HG02885 (cell line): ENCODE results near the gene CHMP2A.
"Not testable (repeated sequence)": the region's sequence is repeated elsewhere in the genome, so short reads cannot be mapped to it uniquely, and the experiment has no call there.

Experiments
- ATAC-seq: cut with Tn5 transposase; IDR thresholded peaks from one replicate; pipeline ENCODE4 v1.9.1; 2021; ENCODE audit warnings: mild to moderate bottlenecking; ENCODE audit not compliant: unreplicated experiment, poor library complexity

Gene CHMP2A

DNA sequence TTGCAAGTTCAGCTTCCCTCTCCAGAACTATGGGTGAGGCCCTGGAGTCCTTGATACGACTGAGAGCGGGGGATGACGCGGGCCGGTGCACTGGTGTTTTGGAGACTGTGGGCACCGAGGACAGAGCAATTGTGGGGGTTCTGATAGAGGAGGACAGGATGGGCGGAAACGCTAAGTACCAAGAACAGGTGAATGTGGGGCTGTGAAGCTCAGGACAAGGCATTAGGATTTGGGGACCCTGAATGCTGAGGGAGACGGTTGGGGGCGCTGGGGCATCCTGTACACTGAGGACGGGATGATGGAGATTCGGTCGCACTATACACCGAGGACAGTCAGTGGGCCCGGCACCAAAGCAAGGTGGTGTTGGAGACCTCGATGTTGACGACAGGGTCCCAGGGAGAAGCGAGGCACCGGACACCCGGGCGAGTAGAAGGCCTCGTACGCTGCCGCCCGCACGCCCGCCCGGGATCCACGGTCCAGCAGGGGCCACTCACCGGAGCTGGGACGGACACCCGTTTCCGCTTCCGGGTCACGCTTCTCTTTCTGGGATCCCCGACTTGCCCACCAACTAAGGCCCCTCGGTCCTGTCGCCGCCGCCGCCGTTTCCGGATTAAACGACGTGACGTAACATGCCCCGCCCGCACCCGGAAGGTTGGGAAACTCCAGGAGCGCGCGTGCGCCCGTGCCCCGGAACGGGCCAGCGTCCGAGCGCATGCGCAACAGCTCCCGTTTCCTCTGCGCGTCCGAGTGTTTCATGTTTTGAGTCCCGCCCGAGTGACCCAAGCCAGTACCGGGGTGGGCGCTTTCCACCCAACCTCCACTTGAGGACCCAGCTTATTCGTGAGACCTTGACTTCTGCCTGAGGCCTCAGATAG is at the start of gene CHMP2A:
Gene CHMP2A (minus strand): TSS at position 612 of the 875 bp plus-strand sequence. CDS start 893 bp downstream, outside the sequence.
- peak; percentile 41 for ATAC-seq

GRCh38 chr19:58586133-58586765 is 31.3 kb upstream of the CHMP2A start:
- ATAC-seq, result no peak

- ATAC-seq, result no peak
These were observed 30.7 kb upstream of the CHMP2A start for GRCh38 chr19:58585442-58586132.

GRCh38 chr19:58584498-58585441 is 29.9 kb upstream of the CHMP2A start:
- no peak for ATAC-seq

GRCh38 chr19:58582985-58583384 is 28.1 kb upstream of the CHMP2A start:
- ATAC-seq, result no peak

DNA sequence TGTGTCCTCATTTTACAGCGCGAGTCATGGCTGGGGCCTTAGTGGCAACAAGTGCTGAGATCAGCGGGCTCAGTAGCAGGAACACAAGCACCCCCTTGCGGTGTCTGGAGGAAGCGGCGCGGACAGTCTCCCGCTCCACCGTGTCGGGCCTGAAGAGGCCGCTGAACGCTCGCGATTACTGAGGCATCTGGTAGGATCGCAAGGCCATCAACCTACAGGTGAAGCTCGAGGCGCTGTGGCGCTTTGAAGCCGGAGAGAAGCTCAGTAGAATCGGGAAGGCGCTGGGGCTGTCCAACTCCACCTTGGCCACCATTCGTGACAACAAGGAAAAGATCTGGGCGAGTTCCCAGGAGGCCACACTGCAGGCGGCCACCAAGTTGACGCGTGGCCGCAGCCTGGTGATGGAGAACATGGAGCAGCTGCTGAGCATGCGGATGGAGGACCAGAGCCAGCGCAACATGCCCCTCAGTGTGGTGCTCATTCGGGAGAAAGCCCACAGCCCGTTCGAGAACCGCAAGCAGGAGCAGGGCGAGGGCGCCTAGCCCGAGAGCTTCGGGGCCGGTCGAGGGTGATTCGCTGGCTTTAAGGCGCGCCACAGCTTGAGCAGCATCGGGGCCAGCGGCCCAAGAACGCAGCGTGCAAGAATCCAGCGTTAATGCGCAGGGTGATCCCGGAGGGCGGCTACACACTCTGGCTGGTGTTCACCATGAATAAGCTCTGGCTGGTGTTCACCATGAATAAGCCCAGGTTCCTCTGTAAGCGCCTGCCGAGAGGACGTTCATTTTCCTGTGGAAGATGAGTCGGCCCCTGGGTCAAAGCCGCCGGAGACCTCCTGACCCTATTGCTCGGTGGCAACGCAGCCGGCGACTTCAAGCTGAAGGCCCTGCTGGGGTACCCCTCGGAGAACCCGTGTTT is 26.6 kb upstream of the CHMP2A start:
- ATAC-seq, result peak; percentile 80

DNA sequence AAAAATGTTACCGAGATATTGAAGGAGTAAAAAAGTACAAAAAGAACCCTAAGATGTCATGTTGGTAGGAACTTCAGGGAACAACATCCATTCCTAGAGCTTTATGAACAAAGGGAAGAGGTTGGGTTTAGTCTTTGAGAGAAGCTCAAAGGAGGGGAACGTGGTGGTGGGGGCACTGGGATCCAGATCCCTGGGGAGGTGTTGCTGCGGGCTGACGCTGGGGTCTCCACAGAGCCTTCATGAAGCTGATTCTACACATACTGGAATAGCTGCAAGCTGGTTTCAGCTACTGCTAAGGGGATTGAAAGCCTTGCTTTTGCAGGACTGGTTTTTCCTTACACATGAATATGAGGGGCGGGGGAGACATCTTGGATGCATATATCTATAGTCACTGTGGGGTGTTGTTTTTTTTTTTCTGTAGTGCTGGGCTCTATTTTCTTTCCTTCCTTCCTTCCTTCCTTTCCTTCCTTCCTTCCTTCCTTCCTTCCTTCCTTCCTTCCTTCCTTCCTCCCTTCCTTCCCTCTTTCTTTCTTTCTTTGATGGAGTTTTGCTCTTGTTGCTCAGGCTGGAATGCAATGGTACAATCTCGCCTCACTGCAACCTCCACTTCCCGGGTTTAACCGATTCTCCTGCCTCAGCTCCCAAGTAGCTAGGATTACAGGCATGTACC is 24.7 kb upstream of the CHMP2A start:
- no peak for ATAC-seq

GRCh38 chr19:58578012-58578925 is 23.4 kb upstream of the CHMP2A start:
- ATAC-seq, result no peak

GRCh38 chr19:58577581-58577980 is 22.7 kb upstream of the CHMP2A start:
- not testable (repeated sequence) for ATAC-seq

DNA sequence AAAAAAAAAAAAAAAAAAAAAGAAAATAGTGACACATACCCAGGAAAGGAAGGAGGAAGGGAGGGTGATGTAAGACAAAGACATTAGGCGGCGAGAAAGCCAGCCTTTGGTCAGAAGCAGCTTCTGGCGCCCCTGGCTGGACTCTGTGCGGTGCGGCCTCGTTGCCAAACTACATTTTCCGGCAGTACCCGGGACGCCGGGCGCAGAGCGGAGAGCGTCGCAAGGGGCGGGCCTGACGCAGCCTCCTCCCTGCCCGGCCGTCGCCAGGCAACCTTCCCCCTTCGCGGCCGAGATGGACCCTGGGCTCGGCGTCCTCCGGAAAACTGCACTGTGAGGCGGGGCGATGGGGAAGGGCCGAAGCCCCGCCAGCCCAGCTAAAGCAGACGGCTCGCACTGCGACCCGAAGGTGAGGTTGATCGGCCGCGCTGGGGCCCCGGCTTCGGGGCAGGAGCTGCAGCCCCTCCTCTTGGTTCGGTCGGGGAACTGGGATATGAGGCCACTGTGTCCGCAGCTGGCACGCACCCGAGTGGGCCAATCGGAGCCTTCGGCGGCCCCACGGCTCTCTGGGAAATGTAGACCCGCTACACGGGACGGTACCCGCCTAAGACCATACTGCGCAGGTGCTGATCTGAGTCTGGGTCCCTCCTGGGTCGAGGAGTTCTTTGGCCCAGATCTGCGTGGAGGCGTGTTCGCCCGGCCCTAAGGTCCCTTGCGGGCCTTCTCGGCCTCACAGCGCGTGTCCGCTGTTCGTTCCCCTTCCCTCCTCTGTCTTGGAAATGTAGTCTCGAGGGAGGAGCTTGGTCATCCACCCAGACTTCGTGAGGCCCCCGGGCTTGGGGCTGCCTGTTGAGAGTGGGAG is 20.5 kb upstream of the CHMP2A start:
- ATAC-seq, result peak; percentile 41

GRCh38 chr19:58573658-58574164 is 18.8 kb upstream of the CHMP2A start:
- no peak for ATAC-seq

GRCh38 chr19:58572818-58573657 is 18.1 kb upstream of the CHMP2A start, which contains the start of gene MZF1:
TSS of gene MZF1 (minus strand) at chr19:58573335. CDS start at chr19:58571389, 1,946 bp downstream.
- peak; percentile 62 for ATAC-seq

DNA sequence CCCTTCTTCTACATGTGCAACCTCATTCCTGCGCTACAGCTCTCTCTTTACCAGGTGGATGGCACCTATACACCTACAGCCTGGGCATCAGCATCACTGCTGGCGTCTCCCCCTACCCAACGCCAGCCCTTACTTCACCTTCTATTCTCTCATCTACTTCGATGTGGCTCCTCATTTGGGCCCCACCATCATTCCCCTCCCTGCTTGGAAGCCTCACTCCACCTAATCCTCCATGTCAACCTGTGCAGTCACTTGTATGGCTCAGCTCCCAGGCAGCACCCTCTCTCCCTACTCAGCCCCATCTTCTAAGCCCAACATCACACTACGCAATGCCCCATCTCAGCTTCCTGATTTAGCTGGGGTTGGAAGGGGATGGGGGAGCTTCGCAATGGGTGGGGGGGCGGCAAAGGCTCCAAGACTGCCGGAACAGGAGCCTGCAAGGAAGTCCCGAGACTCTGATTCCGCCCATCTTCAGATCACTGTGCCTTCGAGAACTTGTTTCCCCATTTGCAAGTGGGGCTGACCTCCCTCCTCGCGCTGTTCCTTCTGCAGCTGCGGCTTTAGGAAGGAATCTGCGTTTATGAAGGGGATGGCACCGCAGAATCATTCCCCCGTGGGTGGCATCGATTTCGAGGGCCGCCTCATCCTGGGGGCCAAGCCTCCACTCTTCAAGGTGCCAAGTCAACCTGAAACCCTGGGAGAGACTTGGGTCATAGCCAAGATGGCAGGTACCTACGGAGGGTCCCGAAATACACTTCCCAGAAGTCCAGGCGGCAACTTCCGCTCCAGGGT is 17.3 kb upstream of the CHMP2A start:
- no peak for ATAC-seq

DNA sequence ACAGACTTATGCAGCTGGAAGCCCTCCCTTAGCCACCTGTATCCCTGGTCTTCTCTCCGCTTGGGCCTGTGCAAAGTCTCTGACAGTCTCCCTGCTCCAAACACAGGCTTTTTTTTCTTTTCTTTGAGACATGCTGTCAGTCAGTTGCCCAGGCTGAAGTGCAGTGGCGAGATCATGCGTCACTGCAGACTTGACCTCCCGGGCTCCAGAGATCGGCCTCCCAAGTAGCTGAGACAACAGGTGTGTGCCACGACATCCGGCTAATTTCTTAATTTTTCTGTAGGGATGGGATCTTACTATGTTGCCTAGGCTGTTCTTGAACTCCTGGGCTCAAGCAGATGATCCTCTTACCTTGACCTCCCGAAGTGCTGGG is 16.7 kb upstream of the CHMP2A start:
- ATAC-seq, result no peak
